Transverse colon (tissue), 4 donors: ENCODE data around the gene MBOAT1. TPM values are rescaled to one million over a fixed set of nuclear protein-coding genes. Genes with fewer than 3 reads are reported as not detected.
A peak's percentile ranks its signal among the peaks of the same experiment; 100 is the strongest.

Experiments used
- DNase-seq: peaks from one replicate; pipeline ENCODE4 v3.0.0-alpha.2; 2019
- H3K27ac ChIP-seq, 4 donors: fragments of 200-600 bp; sonication (generic); 2 replicates each; pipeline ENCODE4 v1.5.1; 2016 to 2018; ENCODE audit warnings: inconsistent platforms in 4 of 4
- H3K27me3 ChIP-seq: fragments of 200-600 bp; sonication (generic); 2 replicates; pipeline ENCODE4 v1.5.1; 2017; ENCODE audit warnings: inconsistent platforms
- H3K36me3 ChIP-seq, 4 donors: fragments of 200-600 bp; sonication (generic); 2 replicates each; pipeline ENCODE4 v1.5.1; 2017 to 2019; ENCODE audit warnings: inconsistent platforms in 4 of 4
- H3K4me1 ChIP-seq, 4 donors: fragments of 200-600 bp; sonication (generic); 2 replicates each; pipeline ENCODE4 v1.5.1; 2017 to 2020; ENCODE audit warnings: inconsistent platforms in 4 of 4
- H3K4me3 ChIP-seq, 4 donors: fragments of 200-600 bp; sonication (generic); 1 replicate in 1 of 4; 2 replicates in 3 of 4; pipeline versions ENCODE4 v1.5.1 to v1.6.1; 2017 to 2019; ENCODE audit warnings: inconsistent platforms in 4 of 4
- H3K9me3 ChIP-seq, 2 donors: fragments of 200-600 bp; sonication (generic); 2 replicates each; pipeline ENCODE4 v1.5.1; 2017 to 2019; ENCODE audit warnings: inconsistent platforms in 2 of 2
- CTCF ChIP-seq, 5 experiments: fragments of 200-600 bp in 3 of 5; fragments of 450-650 bp in 2 of 5; sonication (generic) in 3 of 5; IDR thresholded peaks; 1 replicate in 2 of 5; 2 replicates in 3 of 5; pipeline ENCODE4 v1.5.1; 2016 to 2017; ENCODE audit warnings: antibody characterized with exemption in 5 of 5, inconsistent platforms in 3 of 5, mild to moderate bottlenecking in 2 of 5, moderate library complexity in 1 of 5
- EP300 ChIP-seq: sonication (generic); formaldehyde crosslinking; IDR thresholded peaks from one replicate; pipeline ENCODE4 v1.6.1; 2017; ENCODE audit warnings: antibody characterized with exemption, low read depth
- POLR2A ChIP-seq: fragments of 450-650 bp; IDR thresholded peaks from one replicate; pipeline ENCODE4 v1.6.1; 2016; ENCODE audit warnings: antibody characterized with exemption, mild to moderate bottlenecking, moderate library complexity
- POLR2AphosphoS5 ChIP-seq, 3 donors: sonication (generic); formaldehyde crosslinking; IDR thresholded peaks; one replicate each; pipeline ENCODE4 v1.6.1; 2016; ENCODE audit warnings: antibody characterized with exemption in 3 of 3
- WGBS, 2 donors: methylation state at CpG; one replicate each; pipeline ENCODE4 v1.1.5; 2018; ENCODE audit warnings: low coverage in 1 of 2; 5-methylcytosine and 5-hydroxymethylcytosine counted together
- in situ Hi-C, 4 donors: fragments of 200-750 bp; cut with MboI; loops; one replicate each; pipeline versions ENCODE4 v1.15.0 to v1.15.1; 2017; ENCODE audit warnings: low sequenced_read_pairs in 3 of 4, low pct_ligation_motif_present in 1 of 4, low pct_unique_long_range_greater_than_20kb in 1 of 4
- intact Hi-C: fragments of 100-400 bp; cut with DNase I; formaldehyde crosslinking; loops from one replicate; pipeline ENCODE4 v1.15.1; 2023; ENCODE audit warnings: low total_unique reads
- total RNA-seq, 4 donors: library from RNA; depleted of rRNA; stranded (reverse); fragments of >200 nt; gene quantifications; one replicate each; pipeline ENCODE4 v1.1.0, GENCODE V29; 2016

The MBOAT1 gene
- total RNA-seq, 4 donors from 2014 or later, result 10.3 to 85.3 (median 66.5) TPM

- Histone ChIP-seq H3K4me3 (no peak overlapping the region), H3K9me3 (peaks cover 3% of the 10 kb centered on the region in 2 donors), H3K4me1 (peaks cover 0 to 3% (median 0%) of the 10 kb centered on the region in 4 donors), H3K36me3 (no peaks in the 10 kb centered on the region), H3K27me3 (no peaks in the 10 kb centered on the region), H3K27ac (peak overlapping the region in 1 of 4 donors; percentile 16)
- intact Hi-C loops, result no loop called here
- no peak for DNase-seq
- in situ Hi-C loops, result loop anchor here in 2 of 4 donors (10.0 to 25.0 kb wide), 2 partner anchors 440 to 453 kb away; partner anchors contain the start of gene CDKAL1 (in 1 of the 2)
- TF ChIP-seq POLR2AphosphoS5 (IDR thresholded peaks at IDR 0.05) (peak in 1 of 3 donors; percentile 40), CTCF (IDR thresholded peaks at IDR 0.05) (no peak)
Observed at GRCh38 chr6:20084411-20084810, 127.9 kb downstream of the MBOAT1 start.

- WGBS, 2 donors, result 88 to 100% methylated on average over 1 to 6 of the region's 6 CpGs
- H3K4me1 ChIP-seq, result no peaks in the 10 kb centered on the region
- DNase-seq, result no peak
- in situ Hi-C loops, result loop anchor here in 2 of 4 donors (25.0 kb wide), 2 partner anchors 1085 to 1485 kb away; no protein-coding TSS in a partner anchor
- H3K4me3 ChIP-seq, result no peak overlapping the region
- no peaks in the 10 kb centered on the region for H3K9me3 ChIP-seq
- intact Hi-C loops, result no loop called here
- H3K27me3 ChIP-seq, result no peaks in the 10 kb centered on the region
- H3K36me3 ChIP-seq, result no peaks in the 10 kb centered on the region
- TF ChIP-seq POLR2A (no peak), CTCF (IDR thresholded peaks at IDR 0.05) (no peak), POLR2AphosphoS5 (IDR thresholded peaks at IDR 0.05) (no peak), EP300 (no peak)
- H3K27ac ChIP-seq, result no peak overlapping the region
Observed at GRCh38 chr6:20071998-20072397, 140.3 kb downstream of the MBOAT1 start.

GRCh38 chr6:20070047-20070446, 142.2 kb downstream of the MBOAT1 start:
- no peak overlapping the region for H3K27ac ChIP-seq
- in situ Hi-C loops, result loop anchor here in 2 of 4 donors (25.0 kb wide), 2 partner anchors 1083 to 1483 kb away; no protein-coding TSS in a partner anchor
- no peak for DNase-seq
- 71 to 79% methylated on average over 2 to 3 of the region's 3 CpGs for WGBS, 2 donors
- intact Hi-C loops, result no loop called here
- H3K4me3 ChIP-seq, result no peak overlapping the region
- no peaks in the 10 kb centered on the region for H3K36me3 ChIP-seq
- no peaks in the 10 kb centered on the region for H3K27me3 ChIP-seq
- no peaks in the 10 kb centered on the region for H3K9me3 ChIP-seq
- TF ChIP-seq CTCF (IDR thresholded peaks at IDR 0.05), result no peak
- TF ChIP-seq POLR2A, result no peak
- TF ChIP-seq POLR2AphosphoS5 (IDR thresholded peaks at IDR 0.05), result no peak
- TF ChIP-seq EP300, result no peak
- no peaks in the 10 kb centered on the region for H3K4me1 ChIP-seq

GRCh38 chr6:20069021-20069522, 143.2 kb downstream of the MBOAT1 start:
- in situ Hi-C loops, result loop anchor here in 2 of 4 donors (25.0 kb wide), 2 partner anchors 1082 to 1482 kb away; no protein-coding TSS in a partner anchor
- intact Hi-C loops, result no loop called here

More at GRCh38 chr6:20069021-20069522, 143.2 kb downstream of the MBOAT1 start:
- no peaks in the 10 kb centered on the region for H3K9me3 ChIP-seq
- no peaks in the 10 kb centered on the region for H3K4me1 ChIP-seq
- no peak for DNase-seq
- H3K4me3 ChIP-seq, result no peak overlapping the region
- H3K27me3 ChIP-seq, result no peaks in the 10 kb centered on the region
- no peaks in the 10 kb centered on the region for H3K36me3 ChIP-seq
- 17 to 78% methylated on average over 1 to 12 of the region's 12 CpGs for WGBS, 2 donors
- H3K27ac ChIP-seq, result no peak overlapping the region
- TF ChIP-seq EP300 (no peak), POLR2AphosphoS5 (IDR thresholded peaks at IDR 0.05) (no peak), CTCF (IDR thresholded peaks at IDR 0.05) (no peak), POLR2A (no peak)
